AG04450 (cell line): ENCODE measurements around the gene KAT6B. TPM values are rescaled to one million over a fixed set of nuclear protein-coding genes. Genes with fewer than 3 reads are reported as not detected.

Experiments used
- CTCF ChIA-PET: fragments of 300-600, 350-600 bp; formaldehyde crosslinking; extraction: SDS; loops from one replicate; lab custom pipeline; 2022; ENCODE audit warnings: antibody characterized with exemption, inconsistent platforms; lab: Charles Lee
- POLR2A ChIA-PET: fragments of 350-600 bp; formaldehyde crosslinking; extraction: SDS; loops from one replicate; lab custom pipeline; 2021; ENCODE audit warnings: antibody characterized with exemption, inconsistent platforms; lab: Yijun Ruan, JAX
- DNase-seq: peaks from one replicate; pipeline ENCODE4 v3.0.0-alpha.2; 2011; ENCODE audit warnings: low read depth, low spot score
- H3K27ac ChIP-seq: one replicate; pipeline ENCODE4 v1.5.1; 2012; ENCODE audit warnings: low read depth, low read length, control low read depth
- H3K27me3 ChIP-seq: one replicate; pipeline ENCODE4 v1.6.0; 2012; ENCODE audit warnings: low read length; ENCODE audit not compliant: control insufficient read depth, insufficient read depth
- H3K4me3 ChIP-seq: 2 replicates; pipeline ENCODE4 v1.5.1; 2011; ENCODE audit warnings: mild to moderate bottlenecking, low read depth, low read length, control low read depth
- H3K9me3 ChIP-seq: 2 replicates; pipeline ENCODE4 v1.5.1; 2012; ENCODE audit warnings: low read length; ENCODE audit not compliant: control insufficient read depth, insufficient read depth
- polyA plus RNA-seq: library from polyadenylated mRNA; depleted of rRNA; stranded (reverse); fragments of >200 nt; gene quantifications from 2 replicates; pipeline ENCODE4 v1.2.3, GENCODE V29; 2011
- TF ChIP-seq, protein P1 (sequence below): IDR thresholded peaks from 2 replicates; pipeline ENCODE4 v1.5.1; 2011; ENCODE audit warnings: low read depth, low read length, control low read depth, inconsistent platforms

The KAT6B gene
- polyA plus RNA-seq, 1 experiment, result 10.4 TPM

DNA sequence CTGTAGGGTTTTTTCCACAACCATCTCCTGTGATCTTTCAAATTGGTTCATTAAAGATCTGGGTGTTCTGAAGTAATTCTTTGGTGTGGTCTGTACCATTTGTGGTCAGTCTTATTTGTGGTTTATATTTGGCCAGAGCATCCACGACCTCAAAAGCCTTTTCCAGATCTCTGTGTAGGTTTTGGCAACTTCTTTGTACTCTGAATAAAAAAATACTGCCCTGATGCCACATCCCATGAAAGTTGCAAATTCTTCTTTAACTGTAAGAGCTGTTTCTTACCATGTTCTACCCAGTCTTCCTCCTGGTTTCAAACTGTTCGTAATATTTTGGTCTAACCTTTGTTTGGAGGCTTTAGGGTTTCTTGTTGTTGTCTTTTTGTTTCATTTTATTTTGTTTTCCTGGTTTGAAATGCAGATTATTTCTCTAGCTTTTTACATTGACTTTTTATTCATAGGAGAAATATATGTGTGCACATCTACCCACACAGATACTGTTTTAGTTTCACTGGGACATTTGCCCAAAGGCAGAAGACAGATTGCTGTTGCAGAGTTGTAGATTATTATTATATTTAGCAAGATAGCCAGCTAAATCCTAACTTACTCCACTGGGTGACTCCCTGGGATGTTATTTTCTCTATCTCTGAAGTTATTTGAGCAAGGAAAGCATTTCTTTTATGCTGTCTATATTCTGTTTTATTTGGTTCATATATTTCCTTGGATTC, 161.8 kb downstream of the KAT6B start:
- H3K9me3 ChIP-seq, result no peaks in the 10 kb centered on the region
- H3K4me3 ChIP-seq, result no peak overlapping the region
- ChIA-PET CTCF (no interaction called here), POLR2A (no interaction called here)
- TF ChIP-seq, protein P1, sequence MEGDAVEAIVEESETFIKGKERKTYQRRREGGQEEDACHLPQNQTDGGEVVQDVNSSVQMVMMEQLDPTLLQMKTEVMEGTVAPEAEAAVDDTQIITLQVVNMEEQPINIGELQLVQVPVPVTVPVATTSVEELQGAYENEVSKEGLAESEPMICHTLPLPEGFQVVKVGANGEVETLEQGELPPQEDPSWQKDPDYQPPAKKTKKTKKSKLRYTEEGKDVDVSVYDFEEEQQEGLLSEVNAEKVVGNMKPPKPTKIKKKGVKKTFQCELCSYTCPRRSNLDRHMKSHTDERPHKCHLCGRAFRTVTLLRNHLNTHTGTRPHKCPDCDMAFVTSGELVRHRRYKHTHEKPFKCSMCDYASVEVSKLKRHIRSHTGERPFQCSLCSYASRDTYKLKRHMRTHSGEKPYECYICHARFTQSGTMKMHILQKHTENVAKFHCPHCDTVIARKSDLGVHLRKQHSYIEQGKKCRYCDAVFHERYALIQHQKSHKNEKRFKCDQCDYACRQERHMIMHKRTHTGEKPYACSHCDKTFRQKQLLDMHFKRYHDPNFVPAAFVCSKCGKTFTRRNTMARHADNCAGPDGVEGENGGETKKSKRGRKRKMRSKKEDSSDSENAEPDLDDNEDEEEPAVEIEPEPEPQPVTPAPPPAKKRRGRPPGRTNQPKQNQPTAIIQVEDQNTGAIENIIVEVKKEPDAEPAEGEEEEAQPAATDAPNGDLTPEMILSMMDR, result no peak
- no peak for DNase-seq
- no peak overlapping the region for H3K27ac ChIP-seq
- no peaks in the 10 kb centered on the region for H3K27me3 ChIP-seq

DNA sequence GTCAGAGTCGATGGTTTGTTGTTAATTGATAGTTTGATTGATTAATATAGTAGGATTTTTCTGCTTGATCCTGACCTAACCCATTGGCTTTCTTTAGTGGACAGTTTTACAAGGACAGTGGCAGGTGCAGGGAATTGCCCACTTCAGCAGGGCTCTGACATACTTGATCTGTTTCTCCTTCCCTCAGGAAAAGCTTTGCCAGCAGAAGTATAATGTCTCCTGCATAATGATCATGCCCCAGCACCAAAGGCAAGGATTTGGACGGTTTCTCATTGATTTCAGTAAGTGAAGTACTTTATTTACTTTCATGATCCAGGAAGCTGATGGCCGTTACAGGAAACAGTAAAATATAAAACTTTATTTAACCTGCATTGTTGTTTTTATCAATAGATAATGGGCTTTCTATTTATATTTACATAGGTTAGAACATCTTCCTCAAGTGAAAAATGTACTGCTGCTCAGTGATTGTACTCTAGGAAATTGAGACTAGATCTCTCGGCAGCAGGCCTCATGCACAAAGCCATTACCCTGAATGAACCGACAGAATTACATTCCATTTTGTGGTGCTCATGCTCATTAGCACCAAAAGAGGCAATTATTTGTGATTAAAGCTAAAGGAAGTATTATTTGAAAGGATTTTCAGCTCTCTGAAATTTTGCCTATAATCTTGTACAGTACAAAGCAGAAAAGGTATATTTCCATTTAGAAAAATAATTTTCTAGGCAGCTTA, 162.6 kb downstream of the KAT6B start:
- no peak for DNase-seq
- Histone ChIP-seq H3K4me3 (no peak overlapping the region), H3K9me3 (no peaks in the 10 kb centered on the region), H3K27me3 (no peaks in the 10 kb centered on the region), H3K27ac (no peak overlapping the region)
- TF ChIP-seq, protein P1, result no peak
- ChIA-PET POLR2A (no interaction called here), CTCF (no interaction called here)

DNA sequence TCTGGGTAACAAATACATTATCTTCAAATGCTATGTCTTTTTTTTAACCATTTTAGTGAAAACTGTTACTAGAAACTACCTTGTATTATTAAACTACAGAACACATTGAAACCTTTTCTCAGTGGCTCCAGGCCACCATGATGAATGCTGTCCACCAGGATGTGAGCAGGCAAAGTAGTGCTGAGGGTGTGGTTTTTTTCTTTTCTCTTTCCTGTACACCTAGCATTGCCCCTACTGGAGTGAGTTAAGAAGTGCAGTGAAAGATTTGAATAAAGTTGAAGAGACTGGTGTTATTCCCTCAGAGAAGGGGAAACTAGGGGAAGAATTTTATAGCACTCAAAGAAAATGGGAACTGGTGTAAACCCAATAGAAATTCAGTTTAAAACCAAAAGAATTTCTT, 165.0 kb downstream of the KAT6B start:
- no peak for DNase-seq
- no peaks in the 10 kb centered on the region for H3K9me3 ChIP-seq
- no peak overlapping the region for H3K4me3 ChIP-seq
- CTCF ChIA-PET, result no interaction called here
- H3K27ac ChIP-seq, result no peak overlapping the region
- POLR2A ChIA-PET, result no interaction called here
- H3K27me3 ChIP-seq, result no peaks in the 10 kb centered on the region
- TF ChIP-seq, protein P1, result peak; percentile 29

DNA sequence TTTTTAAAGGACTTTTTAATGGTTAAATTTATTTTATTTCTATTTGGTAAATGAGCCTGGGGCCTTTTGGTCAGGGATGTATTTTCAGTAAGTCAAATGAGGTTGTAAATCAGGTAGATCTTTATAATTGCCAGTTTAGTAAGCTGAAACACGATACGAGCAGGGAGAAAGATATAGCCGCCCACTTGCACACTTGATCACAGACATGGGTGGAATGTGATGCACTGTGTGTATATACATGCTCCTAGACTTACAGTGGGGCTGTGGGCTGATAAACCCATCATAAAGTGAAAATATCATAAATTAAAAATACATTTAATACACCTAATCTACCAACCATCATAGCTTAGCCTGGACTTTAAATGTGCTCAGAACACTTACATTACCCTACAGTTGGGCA, 165.7 kb downstream of the KAT6B start:
- no peak for DNase-seq
- ChIA-PET POLR2A (no interaction called here), CTCF (no interaction called here)
- Histone ChIP-seq H3K4me3 (no peak overlapping the region), H3K9me3 (no peaks in the 10 kb centered on the region), H3K27me3 (no peaks in the 10 kb centered on the region), H3K27ac (no peak overlapping the region)
- TF ChIP-seq, protein P1, result no peak

DNA sequence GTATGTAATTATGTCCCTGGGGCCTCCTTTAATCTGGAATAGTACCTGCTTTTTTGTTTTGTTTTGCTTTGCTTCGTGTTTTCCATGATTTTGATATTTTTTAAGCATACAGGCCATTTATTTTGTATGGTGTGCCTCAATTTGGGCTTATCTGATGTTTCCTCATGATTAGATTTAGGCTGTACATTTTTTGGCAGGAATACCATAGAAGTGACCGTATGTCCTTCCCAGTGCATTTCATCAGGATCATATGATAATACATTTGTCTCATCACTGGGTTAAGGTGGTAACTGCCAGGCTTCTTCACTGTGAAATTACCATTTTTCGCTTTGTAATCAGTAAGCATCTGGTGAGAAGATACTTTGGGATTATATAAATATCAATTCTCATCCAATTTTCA, 167.2 kb downstream of the KAT6B start:
- Histone ChIP-seq H3K9me3 (no peaks in the 10 kb centered on the region), H3K27me3 (no peaks in the 10 kb centered on the region), H3K27ac (no peak overlapping the region), H3K4me3 (no peak overlapping the region)
- TF ChIP-seq, protein P1, result no peak
- ChIA-PET CTCF (no interaction called here), POLR2A (interaction anchor here (0.5 kb wide), 1 partner anchor 11 kb away, joined by 5 read pairs; no protein-coding TSS in a partner anchor)
- DNase-seq, result no peak
